Epithelial cell of proximal tubule (primary cell): Measurements from ENCODE around the gene RPS19BP1. TPM values are rescaled to one million over a fixed set of nuclear protein-coding genes. Genes with fewer than 3 reads are reported as not detected.
A peak's percentile ranks its signal among the peaks of the same experiment; 100 is the strongest.

ENCODE experiments used
- DNase-seq: peaks from one replicate; pipeline ENCODE4 v3.0.0-alpha.2; 2011; ENCODE audit warnings: low read depth
- H3K4me3 ChIP-seq: 2 replicates; pipeline ENCODE4 v1.5.1; 2011; ENCODE audit warnings: low read depth, mild to moderate bottlenecking, low read length
- CTCF ChIP-seq: conservative IDR thresholded peaks from 2 replicates; pipeline ENCODE4 v1.5.1; 2012; ENCODE audit warnings: low read depth, mild to moderate bottlenecking, low read length
- total RNA-seq: library from RNA; depleted of rRNA; stranded (reverse); fragments of >200 nt; gene quantifications from 2 replicates; pipeline ENCODE4 v1.2.3, GENCODE V29; 2015

RPS19BP1 gene
- total RNA-seq: 126 and 197 TPM in 2 replicates

GRCh38 chr22:39532215-39533073, at the start of gene RPS19BP1:
Gene RPS19BP1 (minus strand): TSS chr22:39532748. CDS start chr22:39532738, 10 bp downstream.
- no peak for TF ChIP-seq CTCF
- DNase-seq: peak; percentile 96
- H3K4me3 ChIP-seq: peak within 1 kb of the TSS; percentile 99

- no peak for TF ChIP-seq CTCF
- DNase-seq: no peak
- H3K4me3 ChIP-seq: no peak overlapping the region
These were observed 48.8 kb upstream of the RPS19BP1 start for GRCh38 chr22:39581303-39581702.

- no peak for DNase-seq
- TF ChIP-seq CTCF: no peak
- no peak overlapping the region for H3K4me3 ChIP-seq
These were observed 48.2 kb upstream of the RPS19BP1 start for GRCh38 chr22:39580795-39581194.

GRCh38 chr22:39580006-39580441, 47.5 kb upstream of the RPS19BP1 start:
- H3K4me3 ChIP-seq: no peak overlapping the region
- TF ChIP-seq CTCF: no peak
- no peak for DNase-seq

GRCh38 chr22:39577900-39578299, 45.4 kb upstream of the RPS19BP1 start:
- no peak for TF ChIP-seq CTCF
- no peak for DNase-seq
- H3K4me3 ChIP-seq: no peak overlapping the region

GRCh38 chr22:39577366-39577765, 44.8 kb upstream of the RPS19BP1 start:
- TF ChIP-seq CTCF: no peak
- no peak for DNase-seq
- no peak overlapping the region for H3K4me3 ChIP-seq

GRCh38 chr22:39576027-39576426, 43.5 kb upstream of the RPS19BP1 start:
- H3K4me3 ChIP-seq: no peak overlapping the region
- TF ChIP-seq CTCF: no peak
- DNase-seq: no peak
